HG02973 (cell line): ENCODE results near the gene TM4SF18.

Source experiments
- ATAC-seq: cut with Tn5 transposase; IDR thresholded peaks from one replicate; pipeline ENCODE4 v1.9.1; 2021; ENCODE audit warnings: moderate library complexity; ENCODE audit not compliant: unreplicated experiment

The TM4SF18 gene

DNA sequence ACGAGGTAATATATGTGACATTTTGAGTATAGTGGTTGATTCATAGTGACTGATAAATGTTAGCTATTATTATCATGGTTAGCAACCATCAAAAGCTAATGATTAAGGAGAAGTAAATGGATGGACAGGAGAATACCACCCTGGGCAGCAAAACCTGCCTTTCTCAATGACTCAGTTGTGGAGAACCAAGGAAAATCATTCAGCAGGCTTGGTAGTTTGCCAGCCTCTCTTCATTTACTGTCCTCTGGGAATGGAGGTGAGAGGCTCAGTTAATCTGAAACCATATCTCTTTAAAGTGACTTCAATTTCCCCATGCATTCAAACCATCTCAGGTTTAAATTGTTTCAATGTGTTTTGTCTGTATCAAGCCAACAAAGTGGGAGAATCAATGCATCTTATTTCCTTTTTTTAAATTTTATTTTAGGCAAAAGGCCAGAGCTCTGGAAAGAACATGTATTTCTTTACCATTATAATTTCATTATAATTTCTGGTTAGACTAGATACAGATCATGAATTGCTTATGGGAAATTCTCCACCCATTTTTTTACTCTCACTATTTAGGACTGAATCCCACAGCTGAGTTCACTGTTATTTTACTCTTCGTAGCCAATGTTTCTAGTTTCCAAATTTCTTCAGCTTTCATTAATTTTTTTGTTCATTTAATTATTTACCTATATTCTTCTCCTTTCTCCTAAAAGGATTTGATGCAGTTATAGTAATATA, 2.7 kb downstream of the TM4SF18 start:
- no peak for ATAC-seq

DNA sequence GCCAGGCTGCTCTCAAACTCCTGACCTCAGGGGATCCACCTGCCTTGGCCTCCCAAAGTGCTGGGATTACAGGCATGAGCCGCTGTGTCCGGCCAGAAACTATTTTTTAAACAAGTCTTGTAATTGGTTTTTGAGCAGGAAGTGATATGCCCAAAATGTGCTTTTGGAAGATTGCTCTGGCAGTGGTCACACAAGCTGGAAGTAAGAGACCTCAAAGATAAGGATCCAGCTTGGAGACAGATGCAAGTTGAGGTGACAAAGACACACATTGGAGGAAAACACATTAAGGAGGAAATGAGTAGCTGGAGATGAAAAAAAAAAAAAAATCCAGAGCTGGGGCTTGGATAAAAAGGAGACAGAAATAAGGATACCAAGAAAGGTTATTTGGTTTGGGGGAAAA, 6.3 kb downstream of the TM4SF18 start:
- ATAC-seq: no peak

DNA sequence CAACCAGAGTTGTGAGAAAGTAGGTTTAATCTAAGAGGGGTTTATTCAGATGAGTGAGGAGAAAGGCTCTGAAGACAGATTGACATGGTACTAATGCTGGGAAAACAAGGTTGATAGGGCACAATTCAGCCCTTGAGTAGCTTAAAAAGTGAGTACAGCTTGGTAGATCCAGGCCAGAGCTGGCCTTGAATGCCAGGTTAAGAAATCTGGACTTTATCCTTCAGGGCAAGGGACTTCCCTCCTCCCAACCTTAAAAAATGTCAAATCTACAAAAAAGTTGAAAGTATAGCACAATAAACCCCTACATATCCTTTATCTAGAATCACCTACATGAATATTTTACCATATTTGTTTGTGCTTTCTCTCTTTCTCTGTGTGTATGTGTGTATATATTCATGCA, 7.9 kb downstream of the TM4SF18 start:
- ATAC-seq: no peak

DNA sequence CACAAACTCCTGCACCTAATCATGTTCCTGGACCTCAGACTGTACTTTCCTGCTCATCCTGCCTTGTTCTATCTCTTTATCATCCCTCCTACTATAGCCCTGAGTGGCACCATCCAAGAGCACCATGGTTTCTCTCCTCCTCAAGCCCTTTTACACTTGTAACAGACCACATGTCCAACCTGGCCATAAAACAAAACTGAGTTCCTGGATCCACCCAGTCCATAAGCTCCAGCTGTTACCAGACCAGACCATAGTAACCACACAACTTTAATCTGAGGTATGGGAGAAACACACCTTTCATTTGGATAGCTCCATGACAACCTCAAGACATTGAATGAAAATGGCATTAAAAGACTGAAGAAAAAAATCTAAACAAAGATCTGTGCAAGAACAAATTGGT, 9.1 kb downstream of the TM4SF18 start:
- ATAC-seq: no peak

DNA sequence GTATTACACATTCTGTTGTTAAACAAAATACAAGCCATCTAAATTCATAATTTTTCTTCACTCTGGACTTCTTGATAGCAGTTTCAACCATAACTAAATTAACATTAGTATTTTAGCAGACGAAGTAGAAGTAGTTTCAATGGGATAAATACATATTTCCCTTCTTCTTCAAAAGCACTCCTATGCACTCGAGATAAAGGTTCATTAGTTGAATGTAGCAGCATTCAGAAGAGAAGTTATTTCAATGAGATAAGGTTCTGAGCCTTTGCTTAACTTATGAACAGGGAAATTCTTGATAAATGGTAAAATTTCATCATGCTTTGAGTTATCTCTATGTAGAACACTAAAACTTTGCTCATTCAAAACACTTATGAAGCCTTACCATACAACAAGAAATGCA, 11.8 kb downstream of the TM4SF18 start:
- no peak for ATAC-seq

DNA sequence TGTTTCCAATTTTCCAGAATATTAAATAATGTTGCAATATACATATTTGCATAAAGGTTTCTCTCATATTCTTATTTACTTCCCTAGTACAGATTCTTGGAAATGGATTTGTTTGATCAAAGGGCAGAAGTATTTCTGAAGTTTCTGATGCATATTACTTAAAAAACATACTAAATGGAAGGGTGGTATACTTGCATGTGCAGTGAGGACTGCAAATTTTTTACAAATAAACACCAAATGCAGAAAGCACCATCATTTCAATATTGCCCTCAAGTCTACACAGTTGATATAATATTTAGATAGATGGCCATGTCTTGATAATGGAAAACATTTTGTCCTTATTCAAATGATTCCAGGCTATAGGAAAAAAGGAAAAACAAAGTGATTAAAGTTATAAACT, 12.3 kb downstream of the TM4SF18 start:
- ATAC-seq: no peak

DNA sequence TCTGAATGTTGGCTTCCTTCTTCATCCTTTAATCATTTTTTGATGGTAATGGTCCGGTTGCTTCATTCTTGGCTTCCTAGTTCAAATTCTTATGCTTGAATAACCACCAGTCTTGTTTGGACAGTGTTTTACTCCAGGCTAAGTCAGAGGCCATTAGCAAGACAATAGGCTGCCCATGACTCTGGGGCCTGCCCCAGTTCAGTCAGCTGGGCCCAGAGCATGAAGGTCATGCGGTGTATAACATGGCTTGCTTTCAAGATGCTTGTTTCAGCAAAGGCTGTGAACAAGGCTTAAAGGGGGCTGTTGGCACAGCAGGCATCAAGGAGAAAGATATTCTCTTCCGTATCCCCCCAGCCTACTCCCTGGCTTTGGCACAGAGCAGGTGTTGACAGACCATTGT, 13.7 kb downstream of the TM4SF18 start:
- no peak for ATAC-seq

DNA sequence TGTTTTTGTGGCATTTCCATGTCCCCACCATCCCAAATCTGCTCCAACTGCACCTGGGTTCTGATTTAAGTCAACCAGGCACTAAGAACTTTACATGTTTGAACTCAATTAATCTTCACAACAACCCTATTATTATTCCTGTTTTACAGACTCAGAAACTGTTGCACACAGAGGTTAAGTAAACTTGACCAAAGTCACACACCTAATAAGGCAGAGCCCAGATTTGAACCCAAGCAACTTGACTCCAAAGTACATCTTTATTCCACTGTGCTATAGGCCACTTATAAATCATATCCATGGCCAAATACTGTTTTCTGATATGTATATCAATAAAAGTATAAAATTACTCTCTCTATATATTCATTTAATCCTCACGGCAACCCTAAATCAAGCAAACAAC, 16.4 kb downstream of the TM4SF18 start:
- no peak for ATAC-seq

DNA sequence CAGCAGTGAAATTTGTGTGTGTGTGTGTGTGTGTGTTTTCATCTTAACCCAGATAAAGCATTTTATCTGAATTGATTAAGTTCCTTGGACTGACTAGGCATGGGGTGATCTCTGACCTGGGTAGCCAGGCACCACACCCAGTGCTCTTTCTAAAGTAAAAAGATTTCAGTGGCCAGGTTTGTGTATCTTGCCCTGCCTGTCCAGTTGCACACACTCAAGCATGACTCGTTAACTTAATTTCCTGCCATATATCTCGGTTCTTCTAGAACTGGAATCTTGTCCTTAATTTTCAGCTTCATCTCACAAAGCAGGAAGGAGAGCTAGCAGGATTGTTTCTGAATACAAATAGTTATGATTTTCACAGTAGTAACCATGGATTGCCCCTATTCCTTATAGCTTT, 17.0 kb downstream of the TM4SF18 start:
- ATAC-seq: no peak

DNA sequence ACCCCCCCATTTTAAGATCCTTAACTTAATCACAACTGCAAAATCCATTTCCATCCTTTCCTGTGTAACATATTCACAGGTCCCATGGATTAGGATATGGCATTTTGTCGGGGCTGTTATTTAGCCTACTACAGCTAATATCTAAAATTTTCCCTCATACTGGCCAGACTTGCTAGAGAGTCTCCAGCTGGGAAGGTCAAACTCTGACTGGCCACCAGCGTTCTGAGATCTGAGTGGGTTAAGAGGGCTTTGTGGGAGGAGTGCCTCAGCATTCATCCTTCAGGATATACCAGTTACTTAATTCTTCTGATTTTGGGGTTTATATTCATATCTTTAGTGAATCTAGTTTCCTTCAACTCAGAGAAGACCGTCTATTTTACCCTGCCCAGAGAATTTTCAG, 17.7 kb downstream of the TM4SF18 start:
- no peak for ATAC-seq

DNA sequence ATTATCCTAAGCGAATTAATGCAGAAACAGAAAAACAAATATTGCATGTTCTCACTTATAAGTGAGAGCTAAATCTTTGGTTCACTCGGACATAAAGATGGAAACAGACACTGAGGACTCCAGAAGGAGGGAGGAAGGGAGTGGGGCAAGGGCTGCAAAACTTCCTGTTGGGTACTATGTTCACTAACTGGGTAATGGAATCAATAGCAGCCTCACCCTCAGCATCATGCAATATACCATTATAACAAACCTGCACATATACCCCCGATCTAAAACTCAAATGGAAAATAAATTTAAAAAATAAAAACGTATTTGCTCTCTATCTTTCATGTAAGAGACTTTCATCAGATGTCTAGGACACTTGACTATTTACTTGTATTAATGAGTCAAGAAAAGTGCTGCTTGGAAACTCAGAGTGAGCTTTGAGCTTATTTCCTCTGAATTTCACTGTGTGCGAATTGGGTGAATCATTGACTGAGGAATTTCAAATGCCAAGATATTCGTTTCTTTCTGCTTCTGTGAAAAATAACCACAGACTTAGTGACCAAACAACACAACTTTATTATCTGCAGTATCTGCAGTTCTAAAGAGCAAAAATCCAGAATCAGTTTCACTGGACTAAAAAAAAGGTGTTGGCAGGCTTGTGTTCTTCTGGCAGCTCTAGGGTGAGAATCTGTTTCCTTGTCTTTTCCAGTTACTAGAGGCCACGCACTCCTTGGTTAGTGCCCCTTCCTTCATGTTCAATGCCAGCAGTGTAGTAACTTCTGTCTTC, 18.4 kb downstream of the TM4SF18 start:
- no peak for ATAC-seq

DNA sequence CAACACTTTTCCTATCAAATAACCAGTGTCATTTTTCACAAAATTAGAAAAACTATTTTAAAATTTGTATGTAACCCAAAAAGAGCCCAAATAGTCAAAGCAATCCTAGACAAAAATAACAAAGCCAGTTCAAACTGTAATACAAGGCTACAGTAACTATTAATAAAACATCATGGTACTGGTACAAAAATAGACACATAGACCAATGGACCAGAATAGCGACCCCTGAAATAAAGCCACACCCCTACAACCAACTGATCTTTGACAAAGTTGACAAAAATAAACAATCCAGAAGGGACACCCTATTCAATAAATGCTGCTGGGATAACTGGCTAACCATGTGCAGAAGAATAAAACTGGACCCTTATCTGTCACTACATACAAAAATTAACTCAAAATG, 19.9 kb downstream of the TM4SF18 start:
- ATAC-seq: no peak

DNA sequence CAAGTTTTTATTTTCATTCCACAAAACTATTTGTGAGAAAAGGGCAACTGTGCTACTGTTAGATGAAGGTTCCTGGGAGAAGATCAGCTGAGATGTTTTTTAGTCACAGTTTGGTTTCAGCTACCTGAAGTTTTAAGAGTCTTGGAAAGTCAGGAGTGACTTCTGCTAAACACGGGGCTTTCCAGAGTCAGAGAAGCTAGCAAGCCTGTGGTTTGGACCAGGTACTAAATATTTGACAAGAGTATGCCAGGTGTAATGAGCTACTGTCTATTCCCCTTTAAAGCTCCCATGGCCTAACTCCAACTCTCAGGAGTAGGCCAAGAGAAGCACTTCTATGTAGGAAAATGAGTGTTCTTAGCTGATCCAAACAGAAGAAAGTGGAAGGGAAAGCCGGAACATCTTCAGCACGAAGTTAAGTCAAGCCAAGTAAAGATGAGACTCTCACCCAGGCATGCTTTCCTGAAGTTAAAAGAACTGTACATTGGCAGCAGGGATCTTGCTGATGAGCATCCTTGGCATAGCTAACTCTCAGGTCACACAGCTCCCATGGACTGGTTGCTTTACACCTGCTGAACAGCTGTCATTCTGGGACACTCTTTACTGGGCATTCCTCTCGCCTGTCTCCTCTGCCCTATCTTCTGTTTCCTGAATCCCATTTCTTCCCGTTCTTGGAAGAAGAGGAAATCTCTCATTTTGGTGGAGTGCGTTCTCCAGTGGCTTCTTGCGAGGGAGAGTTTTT, 22.5 kb downstream of the TM4SF18 start:
- no peak for ATAC-seq

DNA sequence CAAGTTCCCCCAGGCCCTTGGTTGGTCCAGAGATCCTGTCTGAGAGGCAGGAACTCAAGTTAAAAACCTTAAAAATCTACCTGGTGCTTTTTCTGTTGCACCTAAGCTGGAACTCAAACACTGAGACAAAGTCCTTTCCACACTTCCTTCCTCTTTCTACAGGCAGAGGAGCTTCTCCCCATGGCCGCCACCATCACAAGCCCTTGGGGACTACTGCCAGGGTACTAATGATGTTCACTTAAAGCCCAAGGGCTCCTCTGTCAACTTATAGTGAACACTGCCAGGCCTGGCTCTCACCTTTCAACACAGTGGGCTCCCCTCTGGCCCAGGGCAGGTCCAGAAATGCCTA, 26.0 kb downstream of the TM4SF18 start:
- no peak for ATAC-seq

DNA sequence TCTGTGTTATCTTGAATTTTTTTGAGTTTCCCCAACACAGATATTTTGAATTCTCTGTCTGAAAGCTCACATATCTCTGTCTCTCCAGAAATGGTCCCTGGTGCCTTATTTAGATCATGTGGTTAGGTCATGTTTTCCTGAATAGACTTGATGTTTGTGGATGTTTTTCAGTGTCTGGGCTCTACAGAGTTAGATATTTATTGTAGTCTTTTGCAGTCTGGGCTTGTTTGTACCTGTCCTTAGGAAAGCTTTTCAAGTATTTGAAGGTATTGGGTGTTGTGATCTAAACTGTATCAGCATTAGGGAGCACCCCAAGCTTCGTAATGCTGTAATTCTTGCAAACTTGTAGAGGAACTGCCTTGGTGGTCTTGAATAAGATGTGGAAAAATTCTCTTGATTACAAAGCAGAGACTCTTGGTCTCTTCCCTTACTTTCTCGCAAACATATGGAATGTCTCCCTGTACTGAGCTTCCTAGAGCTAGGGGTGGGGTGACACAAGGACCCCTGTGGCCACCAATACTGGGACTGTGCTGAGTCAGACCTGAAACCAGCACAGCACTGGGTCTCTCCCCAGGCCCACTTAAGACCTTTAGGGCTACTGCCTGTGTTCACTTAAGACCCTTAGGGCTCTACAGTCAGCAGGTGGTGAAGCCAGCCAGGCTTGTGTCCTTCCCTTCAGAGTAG, 26.5 kb downstream of the TM4SF18 start:
- no peak for ATAC-seq

DNA sequence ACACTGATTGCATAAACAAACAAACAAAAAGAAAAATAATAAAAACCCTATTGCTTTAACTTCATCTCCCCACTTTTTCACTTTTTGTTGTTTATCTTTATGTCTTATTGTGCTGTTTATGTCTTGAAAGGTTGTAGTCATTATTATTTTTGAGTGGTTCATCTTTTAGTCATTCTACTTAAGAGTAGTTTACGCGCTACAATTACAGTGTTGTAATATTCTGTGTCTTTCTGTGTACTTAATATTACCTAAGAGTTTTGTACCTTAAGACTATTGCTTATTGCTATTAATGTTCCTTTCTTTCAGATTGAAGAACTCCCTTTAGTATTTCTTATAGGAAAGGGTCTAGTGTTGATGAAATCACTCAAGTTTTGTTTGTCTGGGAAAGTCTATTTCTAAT, 28.1 kb downstream of the TM4SF18 start:
- no peak for ATAC-seq

DNA sequence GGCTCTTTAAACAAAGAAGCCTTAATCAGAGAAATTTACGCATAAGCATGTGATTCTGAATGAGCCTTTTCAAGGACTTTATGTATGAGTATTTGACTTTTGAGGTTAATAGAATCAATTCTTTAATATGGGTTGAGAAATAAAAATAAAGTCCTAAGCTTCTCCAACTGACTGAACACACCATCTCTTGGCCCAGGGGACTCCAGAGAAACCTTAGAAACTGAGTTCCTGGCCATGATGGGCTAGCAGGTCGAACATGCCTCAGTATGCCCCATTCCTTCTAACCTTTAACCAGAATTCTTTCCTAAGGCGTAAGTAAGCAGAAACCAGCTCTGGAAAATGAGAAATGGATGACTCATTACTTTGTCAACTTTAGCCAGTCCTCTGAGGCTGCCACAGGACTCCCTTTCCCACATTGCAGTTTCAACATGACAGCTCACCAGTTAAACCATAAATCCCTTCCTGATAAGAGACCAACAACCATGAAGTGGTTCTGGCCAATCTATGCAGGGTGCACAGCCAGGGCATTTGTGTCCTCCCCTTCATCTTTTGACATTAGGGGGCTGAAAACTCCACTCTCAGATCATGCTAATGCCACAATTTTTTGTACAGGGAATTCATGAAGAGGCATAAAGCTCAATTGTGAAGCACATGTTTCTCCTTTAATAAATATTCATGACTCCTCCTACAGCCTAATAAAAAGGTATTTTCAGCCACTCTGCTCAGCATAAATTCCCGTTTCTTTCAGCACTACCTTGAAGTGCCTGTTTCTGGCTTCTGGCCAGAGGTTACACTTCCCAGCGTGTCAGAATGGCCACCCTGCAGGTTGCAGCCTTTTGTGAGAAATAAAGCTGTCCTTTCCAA, 33.3 kb downstream of the TM4SF18 start:
- no peak for ATAC-seq

DNA sequence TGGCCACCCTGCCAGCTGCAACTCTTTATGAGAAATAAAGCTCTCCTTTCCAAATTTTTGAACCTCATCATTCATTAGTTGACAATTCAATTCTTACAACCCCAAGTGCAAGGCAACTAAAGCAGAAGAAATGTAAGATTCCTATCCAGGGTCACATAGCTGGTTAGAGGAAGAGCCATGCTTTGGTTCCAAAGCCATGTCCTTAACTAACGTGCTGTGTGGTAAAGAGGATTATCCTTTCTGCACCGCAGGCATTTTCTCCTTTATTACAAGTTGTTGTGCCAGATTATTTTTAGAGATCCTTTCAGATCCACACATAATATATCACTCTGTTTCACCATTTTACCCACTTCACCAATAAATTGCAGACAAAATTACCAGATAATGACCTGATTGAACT, 36.5 kb downstream of the TM4SF18 start:
- no peak for ATAC-seq

DNA sequence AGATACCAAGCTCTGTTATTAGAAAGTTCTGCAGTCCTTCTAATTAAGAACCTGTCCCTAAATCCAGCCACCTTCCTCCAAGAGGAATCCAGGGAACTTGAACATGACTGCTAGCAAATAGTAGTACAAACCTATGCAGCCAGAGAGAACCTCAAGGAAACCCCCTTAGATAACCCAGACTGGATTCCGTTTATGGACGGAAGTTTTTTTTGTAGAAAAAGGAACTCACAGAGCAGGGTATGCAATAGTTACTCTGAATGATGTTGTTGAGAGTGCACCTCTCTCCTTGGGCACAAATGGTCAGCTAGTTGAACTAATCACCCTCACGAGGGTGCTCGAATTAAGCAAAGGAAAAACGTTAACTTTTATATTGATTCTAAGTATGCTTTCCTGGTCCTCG, 40.8 kb downstream of the TM4SF18 start:
- ATAC-seq: no peak

DNA sequence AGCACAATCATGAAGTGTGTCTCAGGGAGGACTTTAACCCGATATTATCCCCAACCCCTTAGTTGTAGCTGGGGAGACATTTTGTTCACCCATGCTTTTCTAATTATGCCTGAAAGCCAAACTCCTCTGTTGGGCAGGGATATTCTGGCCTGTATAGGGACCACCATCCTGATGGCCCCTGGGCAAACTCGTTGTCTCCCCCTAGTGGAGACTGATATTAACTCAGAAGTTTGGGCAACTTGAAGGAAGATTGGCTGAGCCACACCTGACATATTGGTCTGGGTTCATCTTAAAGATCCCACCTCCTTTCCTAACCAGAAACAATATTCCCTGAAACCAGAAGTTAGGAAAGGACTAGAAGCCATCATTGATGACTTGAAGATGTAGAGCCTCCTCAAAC, 42.3 kb downstream of the TM4SF18 start:
- no peak for ATAC-seq

DNA sequence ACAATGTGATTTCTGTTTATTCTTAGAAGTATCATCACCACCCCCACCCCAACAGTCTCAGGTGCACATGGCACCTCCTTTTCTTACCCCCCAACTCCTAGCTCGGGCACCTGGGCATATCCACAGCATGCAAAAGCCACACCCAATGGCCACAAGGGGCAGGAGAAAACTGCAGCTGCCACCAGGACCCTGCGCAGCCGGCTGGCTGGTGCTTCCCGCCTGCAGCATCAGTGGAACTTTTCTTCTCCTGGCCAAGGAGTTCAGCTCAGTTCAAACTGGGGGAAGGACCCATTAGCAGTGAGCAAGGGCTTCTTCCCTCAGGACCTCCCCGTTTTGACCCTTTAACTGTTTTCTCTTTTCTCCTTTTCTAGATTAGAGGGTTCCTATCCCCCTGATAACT, 44.8 kb downstream of the TM4SF18 start:
- no peak for ATAC-seq
